MV-4-11 (cell line): ENCODE results near the gene ACP7.
"Not testable (repeated sequence)": the region's sequence is repeated elsewhere in the genome, so short reads cannot be mapped to it uniquely, and the experiment has no call there.

Source experiments
- DNase-seq: peaks from one replicate; lab custom pipeline; 2025; lab: John Stamatoyannopoulos, UW

The ACP7 gene

DNA sequence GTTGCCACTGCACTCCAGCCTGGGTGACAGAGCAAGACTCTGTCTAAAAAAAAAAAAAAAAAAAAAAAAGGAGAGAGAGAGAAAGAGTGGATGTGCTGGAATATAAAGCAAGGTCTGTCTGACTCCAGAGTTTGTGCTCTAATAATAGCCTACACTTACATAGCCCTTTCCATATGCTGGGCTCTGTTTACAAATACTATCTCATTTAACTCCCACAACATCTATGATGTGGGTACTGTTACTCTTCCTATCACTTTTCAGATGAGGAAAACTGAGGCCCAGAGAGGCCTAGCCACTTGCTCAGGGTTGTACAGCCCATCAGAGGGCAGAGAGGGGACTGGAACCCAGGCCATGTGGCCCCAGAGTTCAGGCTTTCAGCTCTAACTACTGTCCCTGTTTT, 25.5 kb downstream of the ACP7 start:
- DNase-seq, result no peak

- peak; percentile 21 for DNase-seq
Observed at GRCh38 chr19:39110263-39110967, 26.2 kb downstream of the ACP7 start.

- no peak for DNase-seq
Observed at GRCh38 chr19:39111593-39112199, 27.5 kb downstream of the ACP7 start.

GRCh38 chr19:39112338-39112890, 28.2 kb downstream of the ACP7 start:
- DNase-seq, result no peak

DNA sequence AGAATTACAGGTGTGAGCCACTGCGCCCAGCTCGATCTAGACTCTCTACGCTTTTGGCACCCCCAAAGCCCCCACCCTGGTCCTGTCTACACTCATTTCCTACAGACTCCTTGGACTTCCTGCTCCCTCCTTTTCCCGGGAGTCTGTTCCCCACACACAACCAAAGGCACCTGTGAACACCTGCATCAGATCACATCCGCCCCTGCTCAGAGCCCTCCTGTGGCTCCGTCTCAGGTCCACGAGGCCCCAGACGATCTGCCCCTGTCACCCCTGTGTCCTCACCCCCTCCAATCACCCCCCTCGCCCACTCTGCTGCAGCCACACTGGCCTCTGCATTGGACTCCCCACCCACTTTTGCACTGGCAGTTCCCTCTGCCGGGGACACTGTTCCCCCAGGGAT, 29.0 kb downstream of the ACP7 start:
- no peak for DNase-seq

- DNase-seq, result no peak
Observed at GRCh38 chr19:39115105-39115847, 31.1 kb downstream of the ACP7 start.

- DNase-seq, result not testable (repeated sequence)
Observed at GRCh38 chr19:39117023-39117422, 32.9 kb downstream of the ACP7 start.

DNA sequence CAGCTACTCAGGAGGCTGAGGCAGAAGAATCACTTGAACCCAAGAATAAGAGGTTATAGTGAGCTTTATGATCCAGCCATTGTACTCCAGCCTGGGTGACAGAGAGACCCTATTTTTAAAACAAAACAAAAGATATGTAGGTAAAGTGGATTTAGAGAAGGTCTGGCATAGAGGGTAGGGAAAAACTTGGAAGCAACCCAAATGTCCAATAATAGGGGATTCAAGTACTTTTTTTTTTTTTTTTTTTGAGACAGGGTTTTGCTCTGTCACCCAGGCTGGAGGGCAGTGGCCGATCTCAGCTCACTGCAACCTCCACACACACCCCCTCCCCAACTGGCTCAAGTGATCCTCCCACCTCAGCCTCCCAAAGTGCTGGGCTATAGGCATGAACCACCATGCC, 35.7 kb downstream of the ACP7 start:
- DNase-seq, result no peak

DNA sequence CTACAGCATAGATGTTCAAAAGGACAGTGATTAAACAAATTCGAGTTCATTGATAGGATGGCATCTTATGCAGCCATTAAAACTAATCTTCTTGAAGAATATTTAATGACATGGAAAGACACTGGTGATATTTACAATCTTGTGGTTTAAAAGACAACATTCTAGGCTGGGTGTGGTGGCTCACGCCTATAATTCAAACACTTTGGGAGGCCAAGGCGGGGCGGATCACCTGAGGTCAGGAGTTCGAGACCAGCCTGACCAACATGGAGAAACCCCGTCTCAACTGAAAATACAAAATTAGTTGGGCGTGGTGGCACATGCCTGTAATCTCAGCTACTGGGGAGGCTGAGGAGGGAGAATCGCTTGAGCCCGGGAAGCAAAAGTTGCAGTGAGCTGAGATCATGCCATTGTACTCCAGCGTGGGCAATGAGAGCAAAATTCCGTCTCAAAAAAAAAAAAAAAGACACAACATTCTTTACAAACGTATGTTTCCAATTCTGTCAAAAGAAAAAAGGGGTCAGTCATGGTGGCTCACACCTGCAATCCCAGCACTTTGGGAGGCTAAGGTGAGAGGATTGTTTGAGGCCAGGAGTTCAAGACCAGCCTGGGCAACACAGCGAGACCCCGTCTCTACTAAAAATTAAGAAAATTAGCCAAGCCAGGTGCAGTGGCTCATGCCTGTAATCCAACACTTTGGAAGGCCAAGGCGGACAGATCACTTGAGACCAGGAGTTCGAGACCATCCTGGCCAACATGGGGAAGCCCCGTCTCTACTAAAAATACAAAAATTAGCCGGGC, 39.0 kb downstream of the ACP7 start:
- no peak for DNase-seq

DNA sequence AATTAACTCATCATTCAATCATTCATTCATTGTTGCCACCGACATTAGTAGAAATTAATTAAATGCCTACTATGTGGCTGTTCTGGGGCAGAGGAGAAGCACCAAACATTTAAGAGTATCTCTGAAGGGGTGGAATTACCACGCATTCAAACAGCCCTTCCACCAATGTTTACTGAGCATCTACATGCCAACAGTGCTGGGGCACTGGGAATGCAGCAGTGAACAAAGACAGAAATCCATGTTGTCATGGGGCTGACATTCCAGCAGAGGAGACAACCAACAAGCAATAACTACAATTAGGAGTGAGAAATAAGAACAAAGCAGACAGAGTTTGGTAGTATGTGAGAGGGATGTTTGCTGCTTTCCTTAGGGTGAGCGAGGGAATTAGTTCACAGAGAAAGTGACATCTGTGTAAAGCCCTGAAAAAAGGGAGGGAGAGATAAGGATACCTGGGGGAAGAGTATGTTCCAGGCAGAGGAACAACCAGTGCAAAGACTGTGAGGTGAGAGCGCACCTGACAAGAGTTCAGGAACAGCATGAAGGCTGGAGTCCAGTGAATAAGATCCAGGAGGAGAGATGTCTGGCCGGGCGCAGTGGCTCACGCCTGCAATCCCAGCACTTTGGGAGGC, 40.1 kb downstream of the ACP7 start:
- DNase-seq, result no peak

DNA sequence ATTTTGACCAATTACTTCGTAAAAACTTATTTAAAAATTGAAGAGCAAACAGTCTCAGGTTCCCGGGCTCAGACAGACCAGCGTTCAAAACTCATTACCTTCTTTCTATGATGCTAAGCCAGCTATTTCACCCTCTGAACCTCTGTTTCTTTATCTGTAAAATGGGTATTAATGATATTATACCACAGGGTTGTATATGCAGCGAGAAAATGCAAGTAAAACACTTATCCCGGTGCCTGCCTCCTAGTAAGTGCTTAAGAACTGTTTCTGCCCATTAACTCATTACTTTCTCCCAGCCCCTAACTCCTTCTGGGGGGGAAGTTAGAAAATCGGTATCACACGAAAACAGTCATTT, 41.0 kb downstream of the ACP7 start:
- DNase-seq, result no peak

DNA sequence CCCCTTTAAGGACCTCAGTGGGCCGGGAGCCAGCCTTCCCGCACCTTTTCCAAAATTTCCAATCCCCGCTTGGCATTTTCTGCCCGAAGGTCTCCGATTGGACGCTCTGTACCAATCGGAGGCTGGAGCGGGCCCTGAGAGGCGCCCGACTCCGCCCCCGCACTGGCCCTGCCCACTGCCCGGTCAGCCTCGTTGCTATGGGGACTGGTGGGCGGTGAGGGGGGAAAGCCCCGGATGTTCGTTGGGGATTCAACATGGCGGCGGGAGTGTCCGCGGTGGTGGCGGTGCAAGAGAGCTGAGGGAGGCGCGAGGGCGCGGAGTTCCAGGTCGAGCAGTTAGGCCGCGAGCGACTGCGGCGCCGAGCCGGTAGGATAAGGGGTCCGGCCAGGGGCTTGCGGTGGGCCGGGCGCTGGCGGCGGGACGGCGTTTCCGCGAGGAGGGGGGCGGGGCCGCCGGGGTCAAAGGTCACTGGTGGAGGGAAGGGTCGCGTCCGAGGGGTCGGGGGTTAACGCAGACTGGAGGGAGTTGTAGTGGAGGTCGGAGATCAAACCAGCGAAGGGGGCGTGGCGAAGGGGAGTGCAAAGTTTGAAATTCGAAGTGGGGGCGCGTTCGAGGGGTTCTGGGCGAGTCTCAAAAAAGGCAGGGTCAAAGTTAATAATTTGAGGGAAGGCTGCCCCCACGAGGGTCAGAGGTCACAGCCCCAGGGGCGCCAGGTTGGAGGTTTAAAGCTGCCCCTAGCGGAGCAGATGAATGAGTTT, 41.6 kb downstream of the ACP7 start, which contains the start of gene PAK4:
TSS of gene PAK4 (plus strand) at position 233 of the 758 bp plus-strand sequence. CDS start 43,768 bp downstream, outside the sequence.
- DNase-seq, result peak; percentile 98

DNA sequence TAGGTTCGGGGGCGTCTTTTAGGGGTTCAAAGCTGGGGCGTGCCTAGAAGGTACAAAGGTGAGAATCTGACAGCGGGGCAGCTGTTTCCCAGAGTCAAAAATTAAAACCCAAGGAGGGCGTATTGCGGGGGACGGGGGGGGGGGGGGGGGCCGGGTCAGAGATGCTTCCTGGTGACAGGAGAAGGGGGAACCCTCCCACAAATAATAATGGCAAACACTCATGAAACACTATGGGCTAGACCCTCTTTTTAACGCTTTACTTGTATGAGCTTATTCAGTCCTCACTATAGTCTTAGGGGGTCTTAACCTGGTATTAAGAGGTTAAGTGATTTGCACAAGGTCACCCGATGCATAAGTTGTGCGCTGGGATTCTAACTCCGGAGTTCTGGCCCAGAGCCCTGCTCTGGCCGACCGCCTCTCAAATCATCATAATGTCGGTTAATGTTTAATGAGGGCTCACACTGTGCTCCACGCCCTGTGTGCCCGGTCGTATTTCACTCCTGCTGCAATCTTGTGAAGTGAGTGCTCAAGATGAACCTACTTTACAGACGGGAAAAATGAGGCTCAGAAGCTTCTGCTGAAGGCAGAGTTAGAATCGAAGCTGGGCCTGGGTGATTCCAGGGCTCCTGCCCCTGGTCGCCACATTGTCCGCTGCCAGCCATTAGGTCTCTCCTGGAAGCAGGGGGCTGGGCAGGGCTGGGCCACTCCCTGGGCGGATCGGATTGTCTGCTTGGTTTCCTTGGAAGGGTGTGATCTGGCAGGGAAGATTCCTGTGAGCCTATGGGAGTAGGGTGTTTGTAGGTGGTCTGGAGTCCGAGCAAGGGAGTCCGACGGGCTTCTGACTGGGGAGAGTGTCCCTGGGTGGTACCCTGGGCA, 42.4 kb downstream of the ACP7 start:
- no peak for DNase-seq

- no peak for DNase-seq
Observed at GRCh38 chr19:39127812-39128515, 43.8 kb downstream of the ACP7 start.

DNA sequence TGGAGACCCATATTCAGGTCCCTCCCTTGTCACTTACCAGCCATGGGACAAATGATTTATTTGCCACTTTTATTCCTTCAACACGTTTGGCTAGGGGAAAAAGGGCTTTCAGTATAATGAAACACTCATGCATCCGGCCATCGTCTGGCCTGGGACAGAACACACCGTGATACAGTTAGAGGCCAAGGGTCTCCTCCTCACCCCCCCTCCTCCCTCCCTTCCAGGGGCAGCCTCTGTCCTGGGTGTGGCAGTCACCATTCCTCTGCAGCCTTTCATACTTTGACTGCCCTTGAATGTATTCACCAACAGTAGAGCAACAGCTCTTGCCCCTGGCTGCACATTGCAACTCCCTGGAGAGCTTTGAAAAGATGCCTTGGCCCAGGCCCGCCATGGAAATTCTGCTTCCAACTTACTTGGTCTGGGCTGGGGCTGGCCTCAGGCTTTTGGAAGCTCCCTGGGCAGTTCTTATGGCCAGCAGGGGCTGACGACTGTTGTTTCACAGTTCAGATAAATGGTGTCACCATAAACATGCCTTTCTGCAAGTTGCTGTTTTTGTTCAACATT, 44.4 kb downstream of the ACP7 start:
- DNase-seq, result no peak

DNA sequence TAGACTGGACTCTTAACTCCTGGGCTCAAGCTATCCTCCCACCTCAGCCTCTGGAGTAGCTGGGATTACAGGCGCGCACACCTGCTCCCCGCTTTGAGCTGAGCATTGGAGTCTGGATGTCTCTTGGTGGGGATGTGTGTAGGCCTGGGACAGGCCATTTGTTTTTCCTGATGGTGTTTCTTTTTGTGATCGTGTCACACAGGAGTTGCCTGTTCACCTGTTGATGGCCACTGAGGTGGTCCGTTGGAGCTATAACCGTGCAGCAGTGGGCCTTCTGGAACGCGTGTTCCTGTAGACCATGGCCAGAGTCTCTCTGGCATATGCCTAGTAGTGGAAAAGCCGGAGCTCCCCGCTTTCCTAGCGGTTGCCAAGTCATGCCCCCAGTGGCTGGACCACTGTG, 44.9 kb downstream of the ACP7 start:
- no peak for DNase-seq

DNA sequence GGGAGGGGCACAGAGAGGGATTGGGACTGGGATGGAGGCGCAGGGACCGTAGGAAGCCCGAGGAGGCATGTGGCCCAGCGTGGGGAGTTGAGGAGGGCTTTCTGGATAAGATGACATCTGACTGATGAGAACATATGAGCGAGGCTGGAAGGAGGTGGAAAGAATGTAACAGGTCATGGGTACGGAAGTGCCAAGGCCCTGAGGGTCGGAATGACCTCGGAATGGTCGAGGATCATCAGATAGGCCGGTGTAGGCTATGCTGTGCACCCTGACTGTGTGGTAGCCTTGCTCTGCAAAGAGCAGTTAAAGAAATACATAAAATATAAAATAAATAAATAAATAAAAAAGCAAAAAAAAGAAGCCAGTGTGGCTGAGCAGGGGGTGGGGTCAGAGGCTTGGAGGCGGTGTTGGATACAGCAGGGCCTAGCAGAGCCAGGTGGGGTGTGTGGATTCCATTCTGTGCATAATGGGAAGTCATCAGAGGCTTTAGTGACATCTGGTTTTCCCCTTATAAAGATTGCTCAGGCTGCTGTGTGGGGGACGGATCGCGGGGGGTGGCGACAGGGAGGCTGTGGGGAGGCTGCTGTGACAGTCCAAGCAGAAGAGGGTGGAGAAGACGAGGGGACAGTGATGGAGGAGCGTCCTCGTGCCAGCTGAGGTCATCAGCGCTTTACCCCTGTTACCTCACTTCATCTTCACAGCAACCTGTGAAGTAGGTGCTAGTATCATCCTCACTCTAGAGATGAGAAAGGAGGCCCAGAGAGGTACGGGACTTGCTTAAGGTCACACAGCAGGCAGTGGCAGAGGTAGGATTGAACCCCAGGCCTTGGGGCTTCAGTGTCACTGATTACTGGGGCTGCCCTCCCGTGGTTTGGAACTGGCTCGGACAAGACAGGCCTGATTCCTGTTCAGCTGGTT, 46.4 kb downstream of the ACP7 start:
- no peak for DNase-seq

DNA sequence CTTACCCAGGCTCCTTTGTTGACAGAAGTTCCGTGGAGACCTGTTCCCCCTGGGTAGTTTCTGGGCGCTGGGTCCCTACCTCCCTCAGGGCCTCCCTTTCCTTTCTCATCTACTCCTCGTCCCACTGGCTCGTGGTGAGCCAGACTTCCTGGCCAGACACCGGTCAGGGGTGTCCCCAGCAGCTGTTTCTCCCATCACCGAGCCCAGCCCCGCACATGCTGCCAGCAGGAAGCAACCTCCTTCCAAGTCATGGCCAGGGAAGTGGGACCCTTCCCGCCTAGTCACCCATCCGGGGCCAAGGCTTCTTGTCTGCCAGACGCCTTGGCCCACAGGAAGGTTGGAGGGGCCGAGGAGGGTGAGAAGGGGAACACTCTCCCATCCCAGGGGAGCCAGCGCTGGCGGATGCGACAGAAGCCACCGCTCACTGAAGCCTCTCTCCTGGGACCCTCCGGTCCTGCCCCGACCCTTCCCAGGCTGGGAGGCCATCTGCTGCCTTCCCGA, 47.1 kb downstream of the ACP7 start:
- no peak for DNase-seq
